ENCODE measurements around the gene KIF3B.
"Not testable (repeated sequence)": the region's sequence is repeated elsewhere in the genome, so short reads cannot be mapped to it uniquely, and the experiment has no call there.

The KIF3B gene

GRCh38 chr20:32296819-32297420, 19.5 kb downstream of the KIF3B start:
- DNase-seq = no peak

- DNase-seq = no peak
Measured at GRCh38 chr20:32297439-32297838, 20.0 kb downstream of the KIF3B start.

- no peak for DNase-seq
Measured at GRCh38 chr20:32300647-32301046, 23.2 kb downstream of the KIF3B start.

GRCh38 chr20:32301719-32302506, 24.5 kb downstream of the KIF3B start:
- DNase-seq = no peak

- DNase-seq = no peak
Measured at GRCh38 chr20:32302507-32302872, 25.0 kb downstream of the KIF3B start.

GRCh38 chr20:32304131-32304746, 26.8 kb downstream of the KIF3B start:
- DNase-seq = no peak

- no peak for DNase-seq
Measured at GRCh38 chr20:32312718-32313424, 35.4 kb downstream of the KIF3B start.

GRCh38 chr20:32314768-32315167, 37.3 kb downstream of the KIF3B start:
- DNase-seq = no peak

- DNase-seq = no peak
Measured at GRCh38 chr20:32315399-32315798, 37.9 kb downstream of the KIF3B start.

- no peak for DNase-seq
Measured at GRCh38 chr20:32315891-32316290, 38.4 kb downstream of the KIF3B start.

- DNase-seq = no peak
Measured at GRCh38 chr20:32316667-32317066, 39.2 kb downstream of the KIF3B start.

GRCh38 chr20:32319100-32319499, 41.6 kb downstream of the KIF3B start:
- no peak for DNase-seq

- DNase-seq = no peak
Measured at GRCh38 chr20:32320305-32320704, 42.9 kb downstream of the KIF3B start.

GRCh38 chr20:32321390-32321789, 43.9 kb downstream of the KIF3B start:
- no peak for DNase-seq

- not testable (repeated sequence) for DNase-seq
Measured at GRCh38 chr20:32322260-32322659, 44.8 kb downstream of the KIF3B start.

GRCh38 chr20:32323761-32324160, 46.3 kb downstream of the KIF3B start:
- DNase-seq = not testable (repeated sequence)

- peak; percentile 56 for DNase-seq
Measured at GRCh38 chr20:32325706-32326503, 48.5 kb downstream of the KIF3B start.

GRCh38 chr20:32326504-32326845, 49.0 kb downstream of the KIF3B start:
- no peak for DNase-seq

GRCh38 chr20:32327087-32327681, 49.7 kb downstream of the KIF3B start:
- DNase-seq = no peak

GRCh38 chr20:32329817-32330554, 52.5 kb downstream of the KIF3B start:
- DNase-seq = no peak

GRCh38 chr20:32330555-32330897, 53.1 kb downstream of the KIF3B start:
- no peak for DNase-seq

- DNase-seq = no peak
Measured at GRCh38 chr20:32332614-32333013, 55.2 kb downstream of the KIF3B start.
